HG03108 (cell line): ENCODE measurements around the gene RIBC2.
"Not testable (repeated sequence)": the region's sequence is repeated elsewhere in the genome, so short reads cannot be mapped to it uniquely, and the experiment has no call there.

Experiments
- ATAC-seq: cut with Tn5 transposase; IDR thresholded peaks from one replicate; pipeline ENCODE4 v1.9.1; 2021; ENCODE audit warnings: moderate library complexity; ENCODE audit not compliant: unreplicated experiment

Gene RIBC2

DNA sequence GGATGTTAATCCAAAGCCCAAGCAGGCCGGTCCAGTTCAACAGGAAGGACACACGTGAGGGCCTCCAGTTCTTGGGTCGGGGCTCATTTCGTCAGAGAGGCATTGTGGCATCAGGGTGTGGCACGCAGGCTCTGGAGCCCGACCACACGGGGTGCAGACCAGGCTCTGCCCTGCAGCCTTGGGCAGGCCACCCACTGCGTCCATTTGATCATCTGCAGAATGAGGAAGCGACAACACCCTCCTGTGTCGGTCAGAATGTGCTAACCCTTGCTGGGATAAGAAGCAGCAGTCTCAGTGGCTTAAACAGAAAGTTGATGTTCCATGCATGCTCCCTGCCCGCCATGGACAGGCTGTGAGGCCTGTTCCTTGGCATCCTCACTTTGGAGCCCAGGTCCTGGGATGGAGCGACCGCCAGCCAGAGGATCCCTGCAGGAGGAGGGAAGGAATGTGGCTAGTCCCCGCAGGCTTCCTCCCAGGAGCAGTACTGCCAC is 10.8 kb downstream of the RIBC2 start:
- no peak for ATAC-seq

DNA sequence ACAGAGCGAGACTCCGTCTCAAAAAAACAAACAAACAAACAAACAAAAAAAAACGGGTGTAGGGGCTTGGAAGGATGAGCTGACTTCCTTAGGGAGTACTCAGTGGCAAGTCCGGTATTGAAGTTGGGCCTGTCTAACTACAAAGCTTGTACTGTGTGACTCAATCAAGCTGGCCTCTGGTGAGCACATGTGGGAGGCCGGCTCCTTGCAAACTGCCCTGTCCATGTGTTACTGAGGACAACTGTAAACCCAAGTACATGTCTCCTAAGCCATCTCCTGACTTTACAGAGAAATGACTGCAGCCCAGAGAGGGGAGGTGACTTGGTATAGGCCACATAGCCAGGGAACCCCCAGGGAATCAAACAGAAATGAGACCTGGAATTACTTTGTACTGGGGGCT is 11.6 kb downstream of the RIBC2 start:
- ATAC-seq, result no peak

DNA sequence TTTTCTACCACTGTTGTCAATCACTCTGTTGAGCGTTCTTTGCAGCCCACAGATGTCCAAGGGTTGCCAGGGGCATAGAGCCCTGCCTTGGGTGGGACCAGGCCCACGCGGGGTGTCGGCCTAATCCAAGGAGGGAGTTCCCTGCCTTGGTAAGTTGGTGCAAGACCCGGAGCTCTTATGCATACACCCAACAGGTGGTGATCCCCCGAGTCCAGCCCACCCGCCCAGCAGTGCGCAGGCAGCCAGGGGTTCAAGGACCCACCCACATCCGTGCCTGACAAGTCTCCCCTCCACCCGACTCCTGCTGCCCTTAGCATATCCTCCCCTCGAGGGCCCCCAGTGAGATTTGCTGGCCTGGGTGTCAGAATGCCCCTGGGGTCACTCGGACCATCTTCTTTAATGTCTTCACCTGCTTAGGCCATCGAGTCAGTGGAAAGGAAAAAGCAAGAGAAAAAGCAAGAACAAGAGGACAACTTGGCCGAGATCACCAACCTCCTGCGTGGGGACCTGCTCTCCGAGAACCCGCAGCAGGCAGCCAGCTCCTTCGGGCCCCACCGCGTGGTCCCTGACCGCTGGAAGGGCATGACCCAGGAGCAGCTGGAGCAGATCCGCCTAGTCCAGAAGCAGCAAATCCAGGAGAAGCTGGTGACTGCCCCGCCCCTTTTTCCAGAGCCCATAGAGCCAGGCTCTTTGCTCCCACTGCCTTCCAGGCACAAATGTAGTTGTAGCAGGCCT is 12.2 kb downstream of the RIBC2 start:
- ATAC-seq, result no peak

- ATAC-seq, result no peak
Measured at GRCh38 chr22:45426387-45426786, 12.9 kb downstream of the RIBC2 start.

DNA sequence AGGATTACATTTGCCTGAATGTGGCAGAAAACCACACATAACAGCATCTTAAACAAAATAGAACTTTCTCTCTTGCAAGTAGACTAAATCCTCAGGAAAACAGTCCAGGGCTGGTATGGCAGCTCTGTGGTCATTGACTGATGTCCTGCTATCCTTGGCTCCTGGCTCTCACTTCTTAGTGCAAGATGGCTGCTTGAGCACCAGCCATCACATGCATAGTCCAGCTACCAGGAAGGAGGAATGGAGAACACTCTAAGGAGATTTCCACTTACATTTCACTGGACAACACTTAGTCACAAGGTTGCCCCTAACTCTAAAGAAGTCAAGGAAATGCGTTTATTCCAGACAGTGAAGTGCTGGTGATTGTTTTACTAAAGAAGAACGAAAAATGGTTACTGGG is 13.6 kb downstream of the RIBC2 start:
- no peak for ATAC-seq

DNA sequence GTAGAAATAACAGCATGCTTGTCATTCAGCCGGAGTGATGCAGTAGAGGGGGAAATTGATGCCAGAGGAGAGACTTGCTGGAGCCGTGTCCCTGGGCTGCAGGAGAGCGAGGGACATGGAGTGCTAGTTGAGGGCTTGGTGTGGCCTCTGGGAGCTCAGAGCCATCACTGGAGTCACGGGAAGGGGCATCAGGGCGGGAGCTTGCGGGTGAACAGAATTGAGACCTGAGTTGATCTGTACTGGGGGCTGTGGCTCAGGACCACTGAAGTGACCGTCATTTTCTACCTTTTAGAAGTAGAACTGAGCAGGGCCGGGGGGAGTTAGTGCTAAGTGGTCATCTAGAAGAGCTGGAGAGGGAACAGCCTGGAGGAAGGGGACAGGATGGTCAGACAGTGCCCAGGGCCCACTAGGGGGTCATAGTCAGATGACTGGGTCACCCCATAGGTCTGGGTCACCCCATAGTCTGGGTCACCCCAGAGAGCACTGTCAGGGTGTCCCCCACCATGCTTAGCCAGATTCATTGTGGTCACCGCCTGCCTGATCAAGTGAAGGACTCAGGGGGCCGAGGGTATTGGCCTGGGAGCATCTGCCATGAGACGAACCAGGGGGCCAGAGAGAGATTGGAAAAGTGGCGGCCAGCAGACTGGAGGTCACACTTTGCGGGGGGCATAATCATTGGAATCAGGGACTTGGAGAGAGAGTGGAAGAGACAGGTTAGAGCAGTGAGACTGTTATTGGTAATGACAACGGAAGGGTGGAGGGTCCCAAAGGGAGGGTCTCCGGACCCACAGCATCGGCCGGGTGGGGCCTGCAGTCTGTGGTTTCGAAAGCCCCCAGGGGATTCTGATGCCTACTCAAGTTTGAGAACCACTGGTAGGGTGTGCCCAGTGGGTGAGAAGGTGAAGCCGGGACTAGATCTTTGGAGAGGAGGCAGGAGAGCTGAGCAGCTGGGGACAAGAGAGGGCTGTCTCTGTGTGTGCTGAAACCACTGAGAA is 15.2 kb downstream of the RIBC2 start:
- ATAC-seq, result no peak

DNA sequence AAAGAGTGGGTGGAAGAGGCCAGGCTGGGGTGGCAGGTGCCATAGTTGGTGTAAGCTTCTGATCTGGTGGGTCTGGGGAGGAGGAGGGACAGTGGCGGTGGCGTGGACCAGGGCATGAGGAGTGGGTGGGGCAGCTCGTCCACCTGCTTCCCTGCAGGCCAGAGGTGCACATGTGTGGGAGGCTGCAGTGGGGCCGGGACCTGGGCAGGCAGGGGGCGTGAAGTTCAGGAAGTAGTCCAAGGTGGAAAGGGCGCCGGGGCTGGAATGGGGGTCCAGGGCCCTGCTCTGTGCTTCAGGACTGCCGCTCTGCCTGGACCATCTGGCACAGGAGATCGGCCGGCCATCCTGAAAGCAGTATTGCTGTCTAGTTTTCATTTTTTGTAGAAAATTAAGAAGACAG is 15.9 kb downstream of the RIBC2 start:
- ATAC-seq, result no peak

- no peak for ATAC-seq
Measured at GRCh38 chr22:45429981-45430775, 16.7 kb downstream of the RIBC2 start.

GRCh38 chr22:45430871-45431270 is 17.4 kb downstream of the RIBC2 start:
- no peak for ATAC-seq

GRCh38 chr22:45434981-45435380 is 21.5 kb downstream of the RIBC2 start:
- ATAC-seq, result no peak

DNA sequence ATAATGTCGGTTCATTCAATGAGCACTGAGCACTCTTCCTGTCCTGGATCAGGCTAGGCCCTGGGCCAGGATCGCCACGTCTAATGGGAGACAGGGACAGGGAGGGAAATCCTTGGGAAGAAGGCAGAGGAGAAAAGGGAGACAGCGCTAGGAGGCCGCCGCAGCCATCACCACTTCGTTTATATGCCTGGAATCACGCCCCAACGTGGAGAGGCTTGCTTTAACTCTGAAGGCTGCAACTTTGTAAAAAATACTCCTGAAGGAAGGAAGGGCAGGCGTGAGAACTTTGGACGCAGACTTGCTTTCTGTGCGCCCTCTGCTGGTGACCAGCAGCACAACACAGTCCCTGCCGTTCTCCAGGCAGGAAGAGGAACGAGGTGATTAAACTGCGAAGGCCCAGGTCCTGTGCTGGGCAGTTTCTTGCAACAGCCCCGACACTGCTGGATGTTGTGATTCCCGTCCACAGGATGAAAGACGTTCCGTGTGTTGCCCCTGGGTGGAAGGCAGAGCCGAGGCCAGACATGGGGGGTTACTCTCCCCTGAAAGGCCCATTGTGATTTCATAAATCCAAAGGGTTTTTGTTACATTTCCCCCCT is 22.1 kb downstream of the RIBC2 start:
- ATAC-seq, result no peak

GRCh38 chr22:45436871-45437517 is 23.5 kb downstream of the RIBC2 start:
- not testable (repeated sequence) for ATAC-seq

DNA sequence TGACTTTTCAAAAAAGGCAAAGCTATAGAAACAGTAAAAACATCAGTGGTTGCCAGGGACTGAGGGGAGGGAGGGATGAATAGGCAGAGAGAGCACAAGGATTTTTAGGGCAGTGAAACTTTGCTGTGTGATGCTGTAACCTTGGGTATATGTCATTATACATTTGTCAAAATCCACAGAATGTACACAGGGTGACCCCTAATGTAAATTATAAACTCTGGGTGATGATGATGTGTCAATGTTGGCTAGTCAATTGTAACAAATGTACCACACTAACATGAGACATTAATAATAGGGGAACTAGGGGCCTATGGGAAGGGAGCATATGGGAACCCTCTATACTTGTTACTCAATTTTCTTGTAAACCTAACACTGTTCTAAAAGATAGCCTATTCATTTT is 24.8 kb downstream of the RIBC2 start:
- ATAC-seq, result no peak

GRCh38 chr22:45440688-45441087 is 27.2 kb downstream of the RIBC2 start:
- not testable (repeated sequence) for ATAC-seq

- ATAC-seq, result no peak
Measured at GRCh38 chr22:45441138-45441537, 27.6 kb downstream of the RIBC2 start.

- no peak for ATAC-seq
Measured at GRCh38 chr22:45442116-45442515, 28.6 kb downstream of the RIBC2 start.

DNA sequence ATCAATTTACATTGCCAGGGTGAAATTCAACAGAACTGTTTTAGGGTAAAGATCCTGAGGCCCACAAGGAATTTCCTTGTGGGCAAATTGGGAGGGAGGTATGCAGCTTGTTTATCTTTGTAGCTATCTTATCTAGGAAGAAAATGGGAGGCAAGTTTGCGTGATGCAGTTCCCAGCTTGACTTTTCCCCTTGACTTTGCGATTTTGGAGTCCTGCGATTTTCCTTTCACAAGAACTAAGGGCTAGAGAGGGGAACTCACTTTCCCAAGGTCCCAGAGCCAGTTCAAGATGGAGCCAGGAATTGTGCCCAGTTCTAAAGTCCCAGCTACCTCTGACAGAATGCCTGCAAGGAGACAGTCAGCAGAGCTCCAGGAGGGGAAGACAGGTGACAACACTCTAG is 30.7 kb downstream of the RIBC2 start:
- ATAC-seq, result no peak

DNA sequence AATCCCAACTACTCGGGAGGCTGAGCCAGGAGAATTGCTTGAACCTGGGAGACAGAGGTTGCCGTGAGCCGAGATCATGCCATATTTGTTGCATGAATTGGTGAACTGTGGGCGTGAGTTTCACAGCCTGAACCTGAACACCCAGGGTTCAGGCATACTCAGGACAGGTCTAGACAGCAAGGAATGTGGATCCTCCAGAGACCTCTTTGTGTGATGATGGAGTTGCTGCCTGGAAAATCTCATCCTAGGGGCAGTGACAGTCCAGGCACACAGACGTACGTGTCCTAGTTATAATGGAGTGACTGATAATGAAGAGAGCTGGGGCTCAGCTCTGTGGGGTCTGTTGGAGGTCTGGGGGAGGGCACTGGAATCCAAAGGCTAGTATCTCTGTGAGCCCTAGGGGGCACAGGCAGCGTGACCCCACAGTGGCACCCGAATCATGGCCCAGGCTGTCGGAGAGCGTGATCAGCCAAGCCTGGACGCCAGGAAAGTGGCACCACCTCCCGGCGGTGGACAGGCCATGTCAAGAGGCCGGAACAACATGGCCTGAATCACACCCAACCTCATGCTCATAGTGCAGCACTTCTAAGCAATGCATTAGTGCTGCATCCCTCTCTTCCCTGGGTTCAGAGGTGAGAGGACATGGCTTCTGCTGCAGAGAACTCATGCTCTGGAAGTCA is 31.7 kb downstream of the RIBC2 start:
- ATAC-seq, result no peak

GRCh38 chr22:45446216-45446615 is 32.7 kb downstream of the RIBC2 start:
- no peak for ATAC-seq

- ATAC-seq, result not testable (repeated sequence)
Measured at GRCh38 chr22:45447596-45447995, 34.1 kb downstream of the RIBC2 start.
